ENCODE measurements around the gene ANTXR2.

DNA sequence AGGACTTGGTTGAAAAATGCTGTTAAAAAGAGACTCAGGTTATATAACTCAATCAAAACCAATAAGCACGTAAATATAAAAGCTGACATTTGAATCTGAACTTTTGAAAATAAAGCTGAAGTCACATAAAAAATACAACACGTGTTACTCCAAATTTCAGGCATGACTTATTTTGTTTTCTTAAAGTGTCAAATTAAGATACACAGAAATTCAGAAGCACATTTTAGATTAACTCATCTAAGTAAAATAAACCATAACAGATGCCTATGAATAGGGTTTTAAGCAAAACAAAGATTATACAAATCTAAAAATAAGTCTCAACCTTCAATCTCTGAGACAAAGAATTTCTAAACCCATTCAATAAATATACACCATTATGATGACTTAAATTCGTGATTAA lies 124.8 kb downstream of the ANTXR2 start:
- no peak for TF ChIP-seq POLR2A (IDR thresholded peaks at IDR 0.05; ENCODE audit: low read depth, low read length)
- TF ChIP-seq POLR2AphosphoS5 (IDR thresholded peaks at IDR 0.05; ENCODE audit: low read depth, low read length), result no peak

All from GM12892 (cell line).